ENCODE data around the gene ZNF580. TPM values are rescaled to one million over a fixed set of nuclear protein-coding genes. Genes with fewer than 3 reads are reported as not detected.

The ZNF580 gene
- total RNA-seq, 1 experiment from 2014 or later, result 22.8 TPM

GRCh38 chr19:55597501-55597921 lies 43.3 kb upstream of the ZNF580 start:
- H3K23ac ChIP-seq (ENCODE audit: insufficient read length, low read depth, low read length), result no peak overlapping the region
- H3K18ac ChIP-seq (ENCODE audit: insufficient read length, low read depth, low read length), result no peak overlapping the region
- no peaks in the 10 kb centered on the region for H3K27me3 ChIP-seq (ENCODE audit: insufficient read depth, low read length)
- peak; percentile 39 for DNase-seq
- peaks cover 2% of the 10 kb centered on the region; the same call in 1 of the 2 replicates for H3K4me1 ChIP-seq (ENCODE audit: insufficient read depth, low read length)
- no peaks in the 10 kb centered on the region for H3K23me2 ChIP-seq (ENCODE audit: insufficient read length, low read depth, low read length, poor library complexity, severe bottlenecking)
- no peak overlapping the region for H2BK120ac ChIP-seq (ENCODE audit: low read depth, low read length, poor library complexity, severe bottlenecking)
- H4K5ac ChIP-seq (ENCODE audit: insufficient read length, low read depth, low read length), result no peak overlapping the region
- peak overlapping the region in 1 of 3 experiments; percentile 86; a peak in 1 of 7 replicates for H3K27ac Mint-ChIP-seq
- peak overlapping the region; percentile 23 for H3K4me2 ChIP-seq (ENCODE audit: insufficient read depth, insufficient read length, low read length)
- no peak overlapping the region for H3K14ac ChIP-seq (ENCODE audit: insufficient read depth, low read length)
- H2BK12ac ChIP-seq (ENCODE audit: insufficient read length, low read depth, low read length), result no peak overlapping the region
- no peaks in the 10 kb centered on the region for H3K27me3 Mint-ChIP-seq (ENCODE audit: low read depth)
- H3K79me1 ChIP-seq (ENCODE audit: insufficient read depth, low read depth, low read length, poor library complexity, severe bottlenecking), result no peaks in the 10 kb centered on the region
- no peak overlapping the region for H3K56ac ChIP-seq (ENCODE audit: insufficient read length, low read depth, low read length)
- H2BK20ac ChIP-seq (ENCODE audit: low read depth, low read length, poor library complexity, severe bottlenecking), result no peak overlapping the region
- H3K9me3 ChIP-seq (ENCODE audit: control insufficient read depth, low read depth, low read length), result no peaks in the 10 kb centered on the region
- no peak overlapping the region for H3K9ac ChIP-seq (ENCODE audit: extremely low read depth, insufficient read length, low read length)
- H3K4me1 Mint-ChIP-seq, result peaks cover 19 to 29% of the 10 kb centered on the region in 2 experiments
- no peak overlapping the region for H2AFZ ChIP-seq (ENCODE audit: low read length)
- H4K91ac ChIP-seq (ENCODE audit: insufficient read length, low read depth, low read length), result no peak overlapping the region
- H2BK5ac ChIP-seq (ENCODE audit: insufficient read length, low read length), result no peak overlapping the region
- no peak overlapping the region for H3K4ac ChIP-seq (ENCODE audit: low read depth, low read length)
- H3K27ac ChIP-seq (ENCODE audit: insufficient read length, low read depth, low read length), result no peak overlapping the region
- H3T11ph ChIP-seq (ENCODE audit: low read length), result no peak overlapping the region
- peaks cover 0 to 2% of the 10 kb centered on the region in 2 experiments; a peak in 1 of 5 replicates for H3K9me3 Mint-ChIP-seq
- H3K4me3 Mint-ChIP-seq, result peak overlapping the region in 1 of 2 experiments; percentile 61; a peak in 2 of 5 replicates
- H4K20me1 ChIP-seq (ENCODE audit: control insufficient read depth, insufficient read depth, insufficient read length), result no peaks in the 10 kb centered on the region
- H3K36me3 Mint-ChIP-seq (ENCODE audit: insufficient read depth in 1 of 3, low read depth in 3 of 3), result peaks cover 28 to 32% (median 32%) of the 10 kb centered on the region in 3 experiments; a peak in 6 of 7 replicates
- H2BK15ac ChIP-seq (ENCODE audit: low read depth, low read length), result no peak overlapping the region
- H2AK5ac ChIP-seq (ENCODE audit: insufficient read length, low read length), result no peak overlapping the region
- no CpG with 5 or more reads among the region's 30 CpGs for WGBS (ENCODE audit: extremely low coverage, insufficient read length, low lambda C conversion rate)
- TF ChIP-seq CTCF (conservative IDR thresholded peaks at IDR 0.05), result no peak
- H4K8ac ChIP-seq (replicated peaks; ENCODE audit: insufficient read length, low read depth, low read length), result no peak overlapping the region
- H3K79me2 ChIP-seq (ENCODE audit: insufficient read depth, low read length), result no peaks in the 10 kb centered on the region
